Posterior cingulate gyrus (tissue), 11 donors: ENCODE data around the gene HMOX1.

Experiments
- DNase-seq, 10 donors: peaks; one replicate each; pipeline versions ENCODE4 v3.0.0 to v3.0.0-alpha.2; 2020 to 2021; ENCODE audit warnings: mixed read lengths in 3 of 10
- intact Hi-C: fragments of 100-400 bp; cut with DNase I; formaldehyde crosslinking; loops from one replicate; pipeline ENCODE4 v1.15.1; 2023

HMOX1 gene

GRCh38 chr22:35399678-35400500, 19.0 kb downstream of the HMOX1 start, which contains the start of gene MCM5:
Gene MCM5, plus strand, starts transcription at chr22:35400140. Its CDS starts 299 bp downstream, at chr22:35400439.
- DNase-seq: peak; percentile 92 to 99 (median 96)
- intact Hi-C loops: no loop called here

- intact Hi-C loops: no loop called here
- DNase-seq: peak in 1 of 10 donors; percentile 59
Observed at GRCh38 chr22:35400501-35400790, 19.6 kb downstream of the HMOX1 start.

- intact Hi-C loops: no loop called here
- no peak for DNase-seq
Observed at GRCh38 chr22:35401863-35402262, 21.0 kb downstream of the HMOX1 start.

GRCh38 chr22:35403356-35403755, 22.5 kb downstream of the HMOX1 start:
- intact Hi-C loops: no loop called here
- DNase-seq: no peak

GRCh38 chr22:35404176-35404575, 23.3 kb downstream of the HMOX1 start:
- DNase-seq: no peak
- intact Hi-C loops: no loop called here

- intact Hi-C loops: no loop called here
- no peak for DNase-seq
Observed at GRCh38 chr22:35406443-35406842, 25.5 kb downstream of the HMOX1 start.

GRCh38 chr22:35407362-35407761, 26.5 kb downstream of the HMOX1 start:
- DNase-seq: no peak
- intact Hi-C loops: no loop called here

- intact Hi-C loops: no loop called here
Observed at GRCh38 chr22:35409783-35410662, 29.1 kb downstream of the HMOX1 start.

GRCh38 chr22:35410663-35411034, 29.8 kb downstream of the HMOX1 start:
- DNase-seq: no peak
- intact Hi-C loops: no loop called here

More at GRCh38 chr22:35409783-35410662, 29.1 kb downstream of the HMOX1 start:
- peak in 5 of 10 donors; percentile 16 to 88 (median 18) for DNase-seq

GRCh38 chr22:35411102-35411501, 30.2 kb downstream of the HMOX1 start:
- intact Hi-C loops: no loop called here
- no peak for DNase-seq

- DNase-seq: no peak
- intact Hi-C loops: no loop called here
Observed at GRCh38 chr22:35413624-35414023, 32.7 kb downstream of the HMOX1 start.

- intact Hi-C loops: no loop called here
- DNase-seq: no peak
Observed at GRCh38 chr22:35417606-35418005, 36.7 kb downstream of the HMOX1 start.

- intact Hi-C loops: no loop called here
- peak in 1 of 10 donors; percentile 16 for DNase-seq
Observed at GRCh38 chr22:35418088-35418487, 37.2 kb downstream of the HMOX1 start.

- intact Hi-C loops: no loop called here
- no peak for DNase-seq
Observed at GRCh38 chr22:35418731-35419130, 37.8 kb downstream of the HMOX1 start.

GRCh38 chr22:35419756-35420155, 38.9 kb downstream of the HMOX1 start:
- DNase-seq: peak in 1 of 10 donors; percentile 56
- intact Hi-C loops: no loop called here

- peak in 1 of 10 donors; percentile 36 for DNase-seq
- intact Hi-C loops: no loop called here
Observed at GRCh38 chr22:35421121-35421520, 40.2 kb downstream of the HMOX1 start.

GRCh38 chr22:35422145-35422544, 41.2 kb downstream of the HMOX1 start:
- peak in 1 of 10 donors; percentile 21 for DNase-seq
- intact Hi-C loops: no loop called here

GRCh38 chr22:35422936-35423335, 42.0 kb downstream of the HMOX1 start:
- intact Hi-C loops: no loop called here
- peak in 1 of 10 donors; percentile 74 for DNase-seq

- DNase-seq: peak in 2 of 10 donors; percentile 71 to 77
- intact Hi-C loops: no loop called here
Observed at GRCh38 chr22:35424081-35424480, 43.2 kb downstream of the HMOX1 start.

- intact Hi-C loops: no loop called here
- DNase-seq: no peak
Observed at GRCh38 chr22:35424761-35425160, 43.9 kb downstream of the HMOX1 start.

- peak in 2 of 10 donors; percentile 52 to 76 for DNase-seq
- intact Hi-C loops: no loop called here
Observed at GRCh38 chr22:35425546-35425945, 44.6 kb downstream of the HMOX1 start.
